Astrocyte (in vitro differentiated cells and primary cell): Measurements from ENCODE around the gene MNT.

Source experiments
- EZH2 ChIP-seq: IDR thresholded peaks from 2 replicates; pipeline ENCODE4 v1.6.1; 2012; ENCODE audit warnings: mild to moderate bottlenecking, low read length, inconsistent platforms; ENCODE audit not compliant: insufficient read depth
- TF ChIP-seq, protein P1 (sequence below): IDR thresholded peaks from 2 replicates; pipeline ENCODE4 v1.5.1; 2011; ENCODE audit warnings: low read depth, mild to moderate bottlenecking, inconsistent platforms, low read length, moderate library complexity; ENCODE audit not compliant: insufficient read depth

DNA sequence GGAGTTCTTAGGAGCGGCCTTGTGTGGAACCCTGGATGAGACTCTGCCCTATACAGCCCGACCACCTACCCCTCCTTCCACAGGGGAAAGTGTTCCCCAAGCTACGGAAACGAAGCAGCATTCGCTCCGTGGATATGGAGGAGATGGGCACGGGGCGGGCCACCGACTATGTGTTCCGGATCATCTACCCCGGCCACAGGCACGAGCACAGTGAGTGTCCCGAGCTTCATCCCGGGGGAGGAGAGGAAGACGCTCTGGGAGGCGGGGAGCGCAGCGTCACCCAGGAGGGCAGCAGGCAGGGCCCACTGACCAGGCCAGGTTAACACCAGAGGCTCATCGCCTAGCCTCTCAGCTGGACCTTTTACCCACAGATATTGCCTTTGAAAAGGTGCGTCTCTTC is 35.7 kb downstream of the MNT start:
- TF ChIP-seq, protein P1, sequence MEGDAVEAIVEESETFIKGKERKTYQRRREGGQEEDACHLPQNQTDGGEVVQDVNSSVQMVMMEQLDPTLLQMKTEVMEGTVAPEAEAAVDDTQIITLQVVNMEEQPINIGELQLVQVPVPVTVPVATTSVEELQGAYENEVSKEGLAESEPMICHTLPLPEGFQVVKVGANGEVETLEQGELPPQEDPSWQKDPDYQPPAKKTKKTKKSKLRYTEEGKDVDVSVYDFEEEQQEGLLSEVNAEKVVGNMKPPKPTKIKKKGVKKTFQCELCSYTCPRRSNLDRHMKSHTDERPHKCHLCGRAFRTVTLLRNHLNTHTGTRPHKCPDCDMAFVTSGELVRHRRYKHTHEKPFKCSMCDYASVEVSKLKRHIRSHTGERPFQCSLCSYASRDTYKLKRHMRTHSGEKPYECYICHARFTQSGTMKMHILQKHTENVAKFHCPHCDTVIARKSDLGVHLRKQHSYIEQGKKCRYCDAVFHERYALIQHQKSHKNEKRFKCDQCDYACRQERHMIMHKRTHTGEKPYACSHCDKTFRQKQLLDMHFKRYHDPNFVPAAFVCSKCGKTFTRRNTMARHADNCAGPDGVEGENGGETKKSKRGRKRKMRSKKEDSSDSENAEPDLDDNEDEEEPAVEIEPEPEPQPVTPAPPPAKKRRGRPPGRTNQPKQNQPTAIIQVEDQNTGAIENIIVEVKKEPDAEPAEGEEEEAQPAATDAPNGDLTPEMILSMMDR = no peak
- no peak for TF ChIP-seq EZH2
